Measurements from ENCODE around the gene HOXC10.

HOXC10 gene

GRCh38 chr12:54017027-54017788 is 32.3 kb downstream of the HOXC10 start:
- peak; percentile 69 for DNase-seq

- DNase-seq: peak; percentile 94
Measured at GRCh38 chr12:54017878-54018467, 33.0 kb downstream of the HOXC10 start.

GRCh38 chr12:54018468-54018984 is 33.6 kb downstream of the HOXC10 start:
- DNase-seq: no peak

GRCh38 chr12:54019091-54019811 is 34.3 kb downstream of the HOXC10 start:
- DNase-seq: no peak

GRCh38 chr12:54019924-54020590 is 35.1 kb downstream of the HOXC10 start:
- no peak for DNase-seq

- DNase-seq: no peak
Measured at GRCh38 chr12:54020591-54021405, 35.9 kb downstream of the HOXC10 start.

- DNase-seq: no peak
Measured at GRCh38 chr12:54021432-54022013, 36.6 kb downstream of the HOXC10 start.

GRCh38 chr12:54022960-54023884 is 38.3 kb downstream of the HOXC10 start:
- DNase-seq: no peak

GRCh38 chr12:54024127-54024526 is 39.2 kb downstream of the HOXC10 start:
- DNase-seq: no peak

GRCh38 chr12:54024581-54025305 is 39.8 kb downstream of the HOXC10 start:
- DNase-seq: no peak

GRCh38 chr12:54025499-54026405 is 40.8 kb downstream of the HOXC10 start:
- no peak for DNase-seq

GRCh38 chr12:54026640-54027441 is 41.9 kb downstream of the HOXC10 start:
- no peak for DNase-seq

- no peak for DNase-seq
Measured at GRCh38 chr12:54027442-54027786, 42.5 kb downstream of the HOXC10 start.

- peak; percentile 15 for DNase-seq
Measured at GRCh38 chr12:54028314-54029201, 43.6 kb downstream of the HOXC10 start, which contains the start of gene HOXC6. Gene HOXC6, plus strand, starts transcription at chr12:54028440. Its CDS starts 82 bp downstream, at chr12:54028522.

GRCh38 chr12:54029529-54030441 is 44.8 kb downstream of the HOXC10 start:
- no peak for DNase-seq

GRCh38 chr12:54030442-54030801 is 45.5 kb downstream of the HOXC10 start:
- no peak for DNase-seq
